ENCODE data around the gene CCDC14.

DNA sequence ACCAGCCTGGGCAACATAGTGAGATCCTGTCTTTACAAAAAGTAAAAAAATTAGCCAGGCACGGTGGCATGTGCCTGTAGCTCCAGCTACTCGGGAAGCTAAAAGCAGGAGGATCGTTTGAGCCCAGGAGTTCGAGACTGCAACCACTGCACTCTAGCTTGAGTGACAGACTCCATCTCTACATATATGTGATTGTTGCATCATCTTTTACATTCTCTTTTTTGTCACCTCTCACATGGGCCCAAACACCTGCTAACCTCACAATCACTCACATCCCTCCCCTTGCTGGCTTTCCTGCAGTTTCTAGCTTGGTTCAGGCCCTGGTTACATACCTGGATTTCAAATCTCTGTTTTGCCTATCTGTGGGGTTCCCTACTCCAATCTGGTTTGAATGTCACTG, 96.3 kb downstream of the CCDC14 start:
- TF ChIP-seq, protein P1, sequence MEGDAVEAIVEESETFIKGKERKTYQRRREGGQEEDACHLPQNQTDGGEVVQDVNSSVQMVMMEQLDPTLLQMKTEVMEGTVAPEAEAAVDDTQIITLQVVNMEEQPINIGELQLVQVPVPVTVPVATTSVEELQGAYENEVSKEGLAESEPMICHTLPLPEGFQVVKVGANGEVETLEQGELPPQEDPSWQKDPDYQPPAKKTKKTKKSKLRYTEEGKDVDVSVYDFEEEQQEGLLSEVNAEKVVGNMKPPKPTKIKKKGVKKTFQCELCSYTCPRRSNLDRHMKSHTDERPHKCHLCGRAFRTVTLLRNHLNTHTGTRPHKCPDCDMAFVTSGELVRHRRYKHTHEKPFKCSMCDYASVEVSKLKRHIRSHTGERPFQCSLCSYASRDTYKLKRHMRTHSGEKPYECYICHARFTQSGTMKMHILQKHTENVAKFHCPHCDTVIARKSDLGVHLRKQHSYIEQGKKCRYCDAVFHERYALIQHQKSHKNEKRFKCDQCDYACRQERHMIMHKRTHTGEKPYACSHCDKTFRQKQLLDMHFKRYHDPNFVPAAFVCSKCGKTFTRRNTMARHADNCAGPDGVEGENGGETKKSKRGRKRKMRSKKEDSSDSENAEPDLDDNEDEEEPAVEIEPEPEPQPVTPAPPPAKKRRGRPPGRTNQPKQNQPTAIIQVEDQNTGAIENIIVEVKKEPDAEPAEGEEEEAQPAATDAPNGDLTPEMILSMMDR (IDR thresholded peaks at IDR 0.05; ENCODE audit: low read depth, low read length, poor library complexity, severe bottlenecking) = no peak
- TF ChIP-seq EZH2phosphoT487 (IDR thresholded peaks at IDR 0.05; ENCODE audit: borderline replicate concordance, low read length) = no peak

All from DOHH2 (cell line).